ENCODE results near the gene PI4KA. TPM values are rescaled to one million over a fixed set of nuclear protein-coding genes. Genes with fewer than 3 reads are reported as not detected.
"Not testable (repeated sequence)": the region's sequence is repeated elsewhere in the genome, so short reads cannot be mapped to it uniquely, and the experiment has no call there.

The PI4KA gene
- total RNA-seq, 3 donors from 2014 or later = 62.7 to 103 (median 73.5) TPM

GRCh38 chr22:20834725-20835124, 23.9 kb downstream of the PI4KA start:
- no peaks in the 10 kb centered on the region for H3K27me3 ChIP-seq
- TF ChIP-seq POLR2AphosphoS5 (IDR thresholded peaks at IDR 0.05) (no peak), POLR2A (IDR thresholded peaks at IDR 0.05) (no peak)
- H3K36me3 ChIP-seq = no peaks in the 10 kb centered on the region
- no peak overlapping the region for H3K4me3 ChIP-seq
- H3K27ac ChIP-seq = no peak overlapping the region
- no peaks in the 10 kb centered on the region for H3K4me1 ChIP-seq
- no peak for DNase-seq (ENCODE audit: low spot score in 2 of 2)
- intact Hi-C loops (cut with DNase I; ENCODE audit: low total_unique reads) = no loop called here
- H3K9me3 ChIP-seq = no peaks in the 10 kb centered on the region

DNA sequence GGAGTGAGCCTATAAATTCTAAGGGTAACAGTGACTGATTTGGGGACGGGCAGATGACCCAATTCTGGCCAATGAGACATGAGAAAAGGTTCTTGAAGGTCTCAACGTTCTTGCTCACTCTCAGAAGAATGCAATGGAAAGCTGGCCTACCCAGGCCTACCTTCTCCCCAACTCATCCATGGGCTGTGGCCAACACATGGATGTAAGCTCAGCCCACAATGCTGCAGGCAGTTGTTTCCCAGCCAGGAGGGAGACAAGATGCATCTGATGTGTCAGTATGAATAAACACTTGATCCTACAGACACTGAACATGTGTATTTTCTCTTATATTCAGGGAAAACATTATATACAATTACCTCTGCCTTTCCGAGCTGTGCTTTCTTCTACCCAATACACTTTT, 24.4 kb downstream of the PI4KA start:
- DNase-seq (ENCODE audit: low spot score in 2 of 2) = no peak
- intact Hi-C loops (cut with DNase I; ENCODE audit: low total_unique reads) = no loop called here
- H3K4me1 ChIP-seq = no peaks in the 10 kb centered on the region
- no peak overlapping the region for H3K4me3 ChIP-seq
- no peaks in the 10 kb centered on the region for H3K36me3 ChIP-seq
- no peak overlapping the region for H3K27ac ChIP-seq
- no peak for TF ChIP-seq POLR2A (IDR thresholded peaks at IDR 0.05)
- TF ChIP-seq POLR2AphosphoS5 (IDR thresholded peaks at IDR 0.05) = no peak
- TF ChIP-seq, protein P1, sequence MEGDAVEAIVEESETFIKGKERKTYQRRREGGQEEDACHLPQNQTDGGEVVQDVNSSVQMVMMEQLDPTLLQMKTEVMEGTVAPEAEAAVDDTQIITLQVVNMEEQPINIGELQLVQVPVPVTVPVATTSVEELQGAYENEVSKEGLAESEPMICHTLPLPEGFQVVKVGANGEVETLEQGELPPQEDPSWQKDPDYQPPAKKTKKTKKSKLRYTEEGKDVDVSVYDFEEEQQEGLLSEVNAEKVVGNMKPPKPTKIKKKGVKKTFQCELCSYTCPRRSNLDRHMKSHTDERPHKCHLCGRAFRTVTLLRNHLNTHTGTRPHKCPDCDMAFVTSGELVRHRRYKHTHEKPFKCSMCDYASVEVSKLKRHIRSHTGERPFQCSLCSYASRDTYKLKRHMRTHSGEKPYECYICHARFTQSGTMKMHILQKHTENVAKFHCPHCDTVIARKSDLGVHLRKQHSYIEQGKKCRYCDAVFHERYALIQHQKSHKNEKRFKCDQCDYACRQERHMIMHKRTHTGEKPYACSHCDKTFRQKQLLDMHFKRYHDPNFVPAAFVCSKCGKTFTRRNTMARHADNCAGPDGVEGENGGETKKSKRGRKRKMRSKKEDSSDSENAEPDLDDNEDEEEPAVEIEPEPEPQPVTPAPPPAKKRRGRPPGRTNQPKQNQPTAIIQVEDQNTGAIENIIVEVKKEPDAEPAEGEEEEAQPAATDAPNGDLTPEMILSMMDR (IDR thresholded peaks at IDR 0.05) = no peak
- H3K9me3 ChIP-seq = no peaks in the 10 kb centered on the region
- no peaks in the 10 kb centered on the region for H3K27me3 ChIP-seq

DNA sequence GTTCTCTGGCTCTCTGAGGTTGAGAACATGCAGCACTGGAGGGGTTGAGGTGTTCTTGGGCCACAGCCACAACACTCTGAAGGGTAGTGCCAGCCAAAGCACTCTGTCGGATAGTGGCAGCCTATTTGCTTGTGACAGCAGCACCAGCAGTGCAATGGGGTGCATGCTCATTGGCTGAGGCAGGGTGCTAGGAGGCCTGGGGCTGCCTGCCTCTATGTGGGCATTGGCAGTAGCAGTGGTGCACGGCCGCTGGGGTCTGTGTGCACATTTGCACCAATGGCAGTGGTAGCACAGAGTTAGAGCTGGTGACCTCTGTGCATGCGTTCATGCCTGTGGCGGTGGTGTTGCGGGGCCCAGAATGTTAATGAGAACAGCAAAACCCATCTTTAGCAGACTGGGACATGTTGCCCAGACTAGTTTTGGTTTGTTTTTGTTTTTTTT, 25.4 kb downstream of the PI4KA start:
- intact Hi-C loops (cut with DNase I; ENCODE audit: low total_unique reads) = no loop called here
- no peak overlapping the region for H3K27ac ChIP-seq
- DNase-seq (ENCODE audit: low spot score in 2 of 2) = no peak
- H3K4me3 ChIP-seq = no peak overlapping the region
- no peaks in the 10 kb centered on the region for H3K36me3 ChIP-seq
- H3K27me3 ChIP-seq = no peaks in the 10 kb centered on the region
- TF ChIP-seq POLR2A (IDR thresholded peaks at IDR 0.05) (no peak), POLR2AphosphoS5 (IDR thresholded peaks at IDR 0.05) (no peak)
- TF ChIP-seq, protein P1 (IDR thresholded peaks at IDR 0.05) = no peak
- no peaks in the 10 kb centered on the region for H3K4me1 ChIP-seq
- H3K9me3 ChIP-seq = no peaks in the 10 kb centered on the region

DNA sequence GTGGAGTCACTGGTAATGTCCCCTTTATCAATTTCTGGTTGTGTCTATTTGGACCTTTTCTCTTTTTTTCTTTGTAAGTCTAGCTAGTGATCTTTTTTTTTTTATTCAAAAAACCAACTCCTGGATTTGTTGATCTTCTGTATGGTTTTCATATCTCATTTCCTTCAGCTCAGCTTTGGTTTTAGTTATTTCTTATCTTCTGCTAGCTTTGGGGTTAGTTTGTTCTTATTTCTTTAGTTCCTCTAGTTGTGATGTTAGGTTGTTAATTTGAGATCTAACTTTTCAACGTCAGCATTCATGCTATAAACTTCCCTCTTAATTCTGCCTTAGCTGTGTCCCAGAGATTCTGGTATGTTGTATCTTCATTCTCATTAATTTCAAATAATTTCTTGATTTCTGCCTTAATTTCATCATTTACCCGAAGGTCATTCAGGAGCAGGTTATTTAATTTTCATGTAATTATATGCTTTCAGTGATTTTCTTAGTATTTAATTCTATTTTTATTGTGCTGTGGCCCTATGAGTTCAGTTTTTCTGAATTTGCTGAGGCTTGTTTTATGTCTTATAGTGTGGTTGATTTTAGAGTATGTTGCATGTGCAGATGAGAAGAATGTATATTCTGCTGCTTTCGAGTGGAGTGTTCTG, 29.0 kb downstream of the PI4KA start:
- H3K4me1 ChIP-seq = no peaks in the 10 kb centered on the region
- H3K36me3 ChIP-seq = no peaks in the 10 kb centered on the region
- no peak overlapping the region for H3K27ac ChIP-seq
- no peaks in the 10 kb centered on the region for H3K9me3 ChIP-seq
- TF ChIP-seq, protein P1 (IDR thresholded peaks at IDR 0.05) = no peak
- TF ChIP-seq POLR2A (IDR thresholded peaks at IDR 0.05) (no peak), POLR2AphosphoS5 (IDR thresholded peaks at IDR 0.05) (no peak)
- no peaks in the 10 kb centered on the region for H3K27me3 ChIP-seq
- no peak overlapping the region for H3K4me3 ChIP-seq
- intact Hi-C loops (cut with DNase I; ENCODE audit: low total_unique reads) = no loop called here
- DNase-seq (ENCODE audit: low spot score in 2 of 2) = no peak

DNA sequence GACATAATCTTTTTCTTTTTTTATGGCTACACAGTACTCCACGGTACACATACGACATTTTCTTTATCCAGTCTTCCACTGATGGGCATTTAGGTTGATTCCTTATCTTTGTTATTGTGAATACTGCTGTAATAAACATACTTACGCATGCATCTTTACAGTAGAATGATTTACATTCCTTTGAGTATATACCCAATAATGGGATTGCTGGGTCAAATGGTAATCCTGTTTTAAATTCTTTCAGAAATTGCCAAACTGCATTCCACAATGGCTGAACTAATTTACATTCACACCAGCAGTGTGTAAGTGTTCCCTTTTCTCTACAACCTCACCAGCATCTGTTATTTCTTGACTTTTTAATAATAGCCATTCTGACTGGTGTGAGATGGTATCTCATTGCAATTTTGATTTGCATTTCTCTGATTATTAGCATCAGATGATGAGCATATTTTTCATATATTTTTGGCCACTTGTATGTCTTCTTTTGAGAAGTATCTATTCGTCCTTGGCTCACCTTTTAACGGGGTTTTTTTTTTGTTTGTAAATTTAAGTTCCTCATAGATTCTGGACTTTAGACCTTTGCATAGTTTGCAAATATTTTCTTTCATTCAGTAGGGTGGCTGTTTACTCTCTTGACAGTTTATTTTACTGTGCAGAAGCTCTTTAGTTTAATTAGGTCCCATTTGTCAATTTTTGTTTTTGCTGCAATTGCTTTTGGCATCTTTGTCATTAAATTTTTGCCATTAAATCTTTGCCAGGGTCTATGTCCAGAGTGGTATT, 32.0 kb downstream of the PI4KA start:
- H3K27ac ChIP-seq; H3K27me3 ChIP-seq; intact Hi-C loops (cut with DNase I; ENCODE audit: low total_unique reads); H3K9me3 ChIP-seq; H3K4me1 ChIP-seq; H3K4me3 ChIP-seq; DNase-seq (ENCODE audit: low spot score in 2 of 2); H3K36me3 ChIP-seq: not testable (repeated sequence)

DNA sequence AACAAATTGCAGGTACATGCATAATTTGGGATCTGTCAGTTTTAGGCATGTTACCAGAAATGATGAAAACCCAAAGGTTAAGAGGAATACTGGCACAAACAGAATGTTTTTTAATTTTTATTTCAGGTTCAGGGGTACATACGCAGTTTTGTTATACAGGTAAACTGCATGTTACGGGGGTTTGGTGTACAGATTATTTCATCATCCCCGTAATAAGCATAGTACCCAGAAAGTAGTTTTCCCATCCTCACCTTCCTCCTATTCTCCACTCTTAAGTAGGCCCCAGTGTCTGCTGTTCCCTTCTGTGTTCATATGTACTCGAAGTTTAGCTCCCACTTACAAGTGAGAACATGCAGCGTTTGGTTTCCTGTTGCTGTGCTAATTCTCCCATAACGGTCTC, 33.0 kb downstream of the PI4KA start:
- no peaks in the 10 kb centered on the region for H3K36me3 ChIP-seq

GRCh38 chr22:20825216-20825615, 33.4 kb downstream of the PI4KA start:
- intact Hi-C loops (cut with DNase I; ENCODE audit: low total_unique reads); DNase-seq (ENCODE audit: low spot score in 2 of 2); H3K36me3 ChIP-seq: not testable (repeated sequence)

More for the DNA sequence above, 33.0 kb downstream of the PI4KA start:
- no peak overlapping the region for H3K27ac ChIP-seq
- DNase-seq (ENCODE audit: low spot score in 2 of 2) = no peak
- H3K4me3 ChIP-seq = no peak overlapping the region
- no peaks in the 10 kb centered on the region for H3K4me1 ChIP-seq
- no peaks in the 10 kb centered on the region for H3K9me3 ChIP-seq
- TF ChIP-seq, protein P1 (IDR thresholded peaks at IDR 0.05) = no peak
- TF ChIP-seq POLR2AphosphoS5 (IDR thresholded peaks at IDR 0.05) (no peak), POLR2A (IDR thresholded peaks at IDR 0.05) (no peak)
- intact Hi-C loops (cut with DNase I; ENCODE audit: low total_unique reads) = no loop called here
- no peaks in the 10 kb centered on the region for H3K27me3 ChIP-seq

More at GRCh38 chr22:20825216-20825615, 33.4 kb downstream of the PI4KA start:
- H3K4me3 ChIP-seq, H3K4me1 ChIP-seq, H3K9me3 ChIP-seq, H3K27ac ChIP-seq, H3K27me3 ChIP-seq: not testable (repeated sequence)

Measured in breast epithelium (tissue), 4 donors.